ENCODE measurements around the gene HMGN2.
A peak's percentile ranks its signal among the peaks of the same experiment; 100 is the strongest.
"Not testable (repeated sequence)": the region's sequence is repeated elsewhere in the genome, so short reads cannot be mapped to it uniquely, and the experiment has no call there.

HMGN2 gene

GRCh38 chr1:26477446-26478152, 5.4 kb downstream of the HMGN2 start:
- peak in 1 of 2 experiments; percentile 20 for DNase-seq

GRCh38 chr1:26478159-26478558, 5.9 kb downstream of the HMGN2 start:
- DNase-seq = no peak

GRCh38 chr1:26478988-26479387, 6.7 kb downstream of the HMGN2 start:
- no peak for DNase-seq

GRCh38 chr1:26482921-26483320, 10.7 kb downstream of the HMGN2 start:
- no peak for DNase-seq

- no peak for DNase-seq
These were observed 11.7 kb downstream of the HMGN2 start for GRCh38 chr1:26483980-26484379.

- no peak for DNase-seq
These were observed 17.9 kb downstream of the HMGN2 start for GRCh38 chr1:26490155-26490554.

- no peak for DNase-seq
These were observed 21.0 kb downstream of the HMGN2 start for GRCh38 chr1:26493267-26493666.

- DNase-seq = no peak
These were observed 21.7 kb downstream of the HMGN2 start for GRCh38 chr1:26493938-26494337.

- DNase-seq = no peak
These were observed 24.6 kb downstream of the HMGN2 start for GRCh38 chr1:26496861-26497260.

- no peak for DNase-seq
These were observed 26.7 kb downstream of the HMGN2 start for GRCh38 chr1:26498894-26499293.

- peak; percentile 64 to 88 for DNase-seq
These were observed 28.4 kb downstream of the HMGN2 start for GRCh38 chr1:26500488-26501175.

- not testable (repeated sequence) for DNase-seq
These were observed 38.5 kb downstream of the HMGN2 start for GRCh38 chr1:26510711-26511110.

- not testable (repeated sequence) for DNase-seq
These were observed 43.6 kb downstream of the HMGN2 start for GRCh38 chr1:26515836-26516235.

- DNase-seq = no peak
These were observed 44.9 kb downstream of the HMGN2 start for GRCh38 chr1:26516987-26517765.

- DNase-seq = no peak
These were observed 45.5 kb downstream of the HMGN2 start for GRCh38 chr1:26517766-26518049.

GRCh38 chr1:26518355-26518754, 46.1 kb downstream of the HMGN2 start:
- no peak for DNase-seq

GRCh38 chr1:26520339-26520738, 48.1 kb downstream of the HMGN2 start:
- no peak for DNase-seq

- DNase-seq = no peak
These were observed 49.4 kb downstream of the HMGN2 start for GRCh38 chr1:26521669-26522030.

- no peak for DNase-seq
These were observed 49.8 kb downstream of the HMGN2 start for GRCh38 chr1:26522073-26522472.

- DNase-seq = no peak
These were observed 51.9 kb downstream of the HMGN2 start for GRCh38 chr1:26524181-26524580.
